H1 (cell line): Measurements from ENCODE around the gene UQCRC2. TPM values are rescaled to one million over a fixed set of nuclear protein-coding genes. Genes with fewer than 3 reads are reported as not detected.
A peak's percentile ranks its signal among the peaks of the same experiment; 100 is the strongest.

Experiments
- CTCF ChIA-PET: fragments of 300-600 bp; sonication (Branson Sonifier 250); formaldehyde crosslinking; loops from one replicate; lab custom pipeline; 2021; ENCODE audit not compliant: partially characterized antibody; lab: Charles Lee
- POLR2A ChIA-PET: fragments of 300-600 bp; sonication (Branson Sonifier 250); formaldehyde crosslinking; loops from one replicate; lab custom pipeline; 2021; ENCODE audit warnings: inconsistent platforms; ENCODE audit not compliant: partially characterized antibody; lab: Charles Lee
- DNase-seq, 2 experiments: peaks; one replicate each; pipeline versions ENCODE4 v3.0.0 to v3.0.0-alpha.2; 2010 to 2022; ENCODE audit warnings: low spot score in 2 of 2, low read depth in 1 of 2, mixed read lengths in 1 of 2
- FAIRE-seq: peaks from 2 replicates; lab custom pipeline; 2011; peaks lifted over from hg19 to GRCh38; lab: Jason Lieb, UNC
- H2AFZ ChIP-seq: 2 replicates; pipeline ENCODE4 v1.8.1; 2012; ENCODE audit warnings: low read length, inconsistent platforms
- H2AK5ac ChIP-seq: 2 replicates; pipeline ENCODE4 v1.6.1; 2013; ENCODE audit warnings: low read depth, low read length
- H2BK120ac ChIP-seq: replicated peaks from 2 replicates; pipeline ENCODE3; 2013; ENCODE audit warnings: low read depth, low read length, inconsistent platforms
- H2BK12ac ChIP-seq: 2 replicates; pipeline ENCODE4 v1.6.1; 2013; ENCODE audit warnings: low read depth, low read length
- H2BK15ac ChIP-seq: 2 replicates; pipeline ENCODE4 v1.6.1; 2013; ENCODE audit warnings: low read length
- H2BK20ac ChIP-seq: 2 replicates; pipeline ENCODE4 v1.6.1; 2013; ENCODE audit warnings: low read length
- H2BK5ac ChIP-seq: 2 replicates; pipeline ENCODE4 v1.6.1; 2013; ENCODE audit warnings: low read depth, low read length
- H3K14ac ChIP-seq: 2 replicates; pipeline ENCODE4 v1.6.1; 2013; ENCODE audit warnings: inconsistent platforms; ENCODE audit not compliant: insufficient read length
- H3K18ac ChIP-seq: 2 replicates; pipeline ENCODE4 v1.6.1; 2013; ENCODE audit warnings: low read length; ENCODE audit errors: extremely low read depth
- H3K23ac ChIP-seq: 2 replicates; pipeline ENCODE4 v1.6.1; 2013; ENCODE audit warnings: inconsistent platforms; ENCODE audit not compliant: insufficient read length
- H3K23me2 ChIP-seq: 2 replicates; pipeline ENCODE4 v1.6.1; 2013; ENCODE audit warnings: low read depth, low read length
- H3K27ac ChIP-seq: 2 replicates; pipeline ENCODE4 v1.6.1; 2011; ENCODE audit warnings: low read depth, low read length, inconsistent platforms
- H3K27me3 ChIP-seq, 4 experiments: replicated peaks in 1 of 4; 1 replicate in 1 of 4; 2 replicates in 3 of 4; pipeline versions ENCODE4 v1.6.1 to v1.8.1; 2011 to 2013; ENCODE audit warnings: low read length in 3 of 4, mild to moderate bottlenecking in 3 of 4, inconsistent platforms in 2 of 4, mixed read lengths in 2 of 4, moderate library complexity in 1 of 4; ENCODE audit not compliant: control insufficient read depth in 3 of 4, insufficient read depth in 3 of 4; ENCODE audit errors: extremely low read depth in 1 of 4
- H3K36me3 ChIP-seq, 4 experiments: 2 replicates each; pipeline versions ENCODE4 v1.6.1 to v1.8.1; 2011 to 2013; ENCODE audit warnings: mild to moderate bottlenecking in 4 of 4, low read length in 3 of 4, moderate library complexity in 2 of 4, control low read depth in 1 of 4, inconsistent platforms in 1 of 4; ENCODE audit not compliant: insufficient read depth in 4 of 4, control insufficient read depth in 2 of 4
- H3K4ac ChIP-seq: replicated peaks from 2 replicates; pipeline ENCODE3; 2013; ENCODE audit warnings: low read length, low read depth, mixed read lengths, inconsistent platforms; ENCODE audit not compliant: insufficient read length
- H3K4me1 ChIP-seq, 4 experiments: replicated peaks in 1 of 4; 1 replicate in 1 of 4; 2 replicates in 3 of 4; pipeline versions ENCODE4 v1.6.1 to v1.8.1; 2011 to 2013; ENCODE audit warnings: low read length in 3 of 4, inconsistent platforms in 2 of 4, mixed read lengths in 1 of 4; ENCODE audit not compliant: insufficient read depth in 4 of 4, control insufficient read depth in 3 of 4
- H3K4me2 ChIP-seq, 2 experiments: 2 replicates each; pipeline versions ENCODE4 v1.6.1 to v1.8.1; 2011 to 2013; ENCODE audit warnings: low read depth in 2 of 2, low read length in 2 of 2, control low read depth in 1 of 2, inconsistent platforms in 1 of 2, mild to moderate bottlenecking in 1 of 2; ENCODE audit not compliant: insufficient read depth in 1 of 2
- H3K4me3 ChIP-seq, 4 experiments: fragments of 200-600, 300-600 bp in 1 of 4; sonication (generic), shearing (Covaris generic), sonication (Bioruptor Twin) in 1 of 4; 2 replicates each; pipeline versions ENCODE4 v1.5.1 to v1.8.1; 2011 to 2016; ENCODE audit warnings: low read length in 4 of 4, low read depth in 3 of 4, control low read depth in 2 of 4, inconsistent platforms in 2 of 4, mild to moderate bottlenecking in 2 of 4, mixed read lengths in 1 of 4, moderate library complexity in 1 of 4; ENCODE audit not compliant: insufficient read depth in 2 of 4; ENCODE audit errors: extremely low read depth in 1 of 4
- H3K56ac ChIP-seq: replicated peaks from 2 replicates; pipeline ENCODE3; 2013; ENCODE audit warnings: low read depth, mild to moderate bottlenecking, mixed read lengths, low read length, inconsistent platforms; ENCODE audit not compliant: insufficient read length
- H3K79me1 ChIP-seq: 2 replicates; pipeline ENCODE4 v1.6.1; 2013; ENCODE audit warnings: low read depth, low read length, control low read depth
- H3K79me2 ChIP-seq, 2 experiments: 2 replicates each; pipeline versions ENCODE4 v1.6.1 to v1.8.1; 2012 to 2013; ENCODE audit warnings: low read length in 2 of 2, mild to moderate bottlenecking in 2 of 2, inconsistent platforms in 1 of 2; ENCODE audit not compliant: insufficient read depth in 2 of 2, control insufficient read depth in 1 of 2
- H3K9ac ChIP-seq, 4 experiments: replicated peaks in 1 of 4; 1 replicate in 1 of 4; 2 replicates in 3 of 4; pipeline versions ENCODE4 v1.6.1 to v1.8.1; 2011 to 2013; ENCODE audit warnings: low read depth in 3 of 4, low read length in 3 of 4, control low read depth in 2 of 4, mild to moderate bottlenecking in 2 of 4, moderate library complexity in 2 of 4, inconsistent platforms in 1 of 4; ENCODE audit errors: extremely low read depth in 1 of 4
- H3K9me3 ChIP-seq, 2 experiments: 2 replicates each; pipeline versions ENCODE4 v1.6.1 to v1.8.1; 2012 to 2013; ENCODE audit warnings: mild to moderate bottlenecking in 2 of 2, moderate library complexity in 2 of 2, control low read depth in 1 of 2, inconsistent platforms in 1 of 2, low read depth in 1 of 2, low read length in 1 of 2, mixed read lengths in 1 of 2; ENCODE audit not compliant: insufficient read depth in 2 of 2
- H4K20me1 ChIP-seq, 2 experiments: replicated peaks in 1 of 2; 2 replicates each; pipeline versions ENCODE3 to v1.8.1; 2011 to 2013; ENCODE audit warnings: inconsistent platforms in 2 of 2, low read length in 2 of 2, mild to moderate bottlenecking in 1 of 2; ENCODE audit not compliant: insufficient read depth in 2 of 2, control insufficient read depth in 1 of 2
- H4K5ac ChIP-seq: 2 replicates; pipeline ENCODE4 v1.6.1; 2013; ENCODE audit warnings: low read length, low read depth, mixed read lengths, inconsistent platforms; ENCODE audit not compliant: insufficient read length
- H4K8ac ChIP-seq: 2 replicates; pipeline ENCODE4 v1.8.0; 2013; ENCODE audit warnings: mild to moderate bottlenecking, moderate library complexity, low read length, inconsistent platforms; ENCODE audit not compliant: insufficient read depth; ENCODE audit errors: extremely low read depth
- H4K91ac ChIP-seq: replicated peaks from 2 replicates; pipeline ENCODE3; 2013; ENCODE audit warnings: low read length, mixed read lengths, inconsistent platforms; ENCODE audit not compliant: insufficient read length
- BCL11A ChIP-seq, 2 experiments: IDR thresholded peaks; one replicate each; pipeline ENCODE4 v1.6.1; 2011; ENCODE audit warnings: low read depth in 2 of 2, low read length in 2 of 2, mild to moderate bottlenecking in 2 of 2
- CEBPB ChIP-seq: IDR thresholded peaks from 2 replicates; pipeline ENCODE4 v1.6.1; 2012; ENCODE audit warnings: low read depth, low read length
- CHD2 ChIP-seq: IDR thresholded peaks from 2 replicates; pipeline ENCODE4 v1.6.1; 2012; ENCODE audit warnings: low read length, improper control_type of control experiment
- CREB1 ChIP-seq: IDR thresholded peaks from 2 replicates; pipeline ENCODE4 v1.6.1; 2012; ENCODE audit warnings: inconsistent platforms
- CTBP2 ChIP-seq: IDR thresholded peaks from 2 replicates; pipeline ENCODE4 v1.7.0; 2011; ENCODE audit warnings: borderline replicate concordance, mild to moderate bottlenecking, moderate library complexity, mixed read lengths, low read length; ENCODE audit not compliant: insufficient read depth, insufficient read length
- HDAC2 ChIP-seq, 2 experiments: fragments of 300-600 bp in 1 of 2; sonication (generic) in 1 of 2; IDR thresholded peaks; 2 replicates each; pipeline ENCODE4 v1.6.1; 2011 to 2012; ENCODE audit warnings: low read depth in 2 of 2, low read length in 2 of 2, mild to moderate bottlenecking in 2 of 2, moderate library complexity in 2 of 2, borderline replicate concordance in 1 of 2, inconsistent platforms in 1 of 2
- RBBP5 ChIP-seq: IDR thresholded peaks from 2 replicates; pipeline ENCODE4 v1.7.1; 2012; ENCODE audit warnings: low read depth, mild to moderate bottlenecking, inconsistent platforms, low read length, moderate library complexity, borderline replicate concordance
- SP1 ChIP-seq: IDR thresholded peaks from 2 replicates; pipeline ENCODE4 v1.6.1; 2011; ENCODE audit warnings: low read depth, low read length
- TBP ChIP-seq: IDR thresholded peaks from 2 replicates; pipeline ENCODE4 v1.6.1; 2011; ENCODE audit warnings: low read depth, low read length, improper control_type of control experiment
- TCF12 ChIP-seq: IDR thresholded peaks from 2 replicates; pipeline ENCODE4 v1.6.1; 2011; ENCODE audit warnings: low read depth, mild to moderate bottlenecking, low read length
- WGBS, 2 experiments: shearing (Covaris generic) in 1 of 2; methylation state at CpG; one replicate each; pipeline versions ENCODE4 v1.1.6 to v1.1.7; 2013 to 2015; ENCODE audit warnings: low lambda C conversion rate in 2 of 2, mixed read lengths in 2 of 2, inconsistent platforms in 1 of 2, low coverage in 1 of 2, missing lambda C conversion rate in 1 of 2; ENCODE audit not compliant: insufficient replicate concordance in 2 of 2, insufficient coverage in 1 of 2, insufficient read length in 1 of 2; ENCODE audit errors: extremely low coverage in 1 of 2, missing lambda C conversion rate in 1 of 2; 5-methylcytosine and 5-hydroxymethylcytosine counted together
- polyA plus RNA-seq, 7 experiments: library from polyadenylated mRNA; depleted of rRNA in 3 of 7; stranded (reverse) in 5 of 7; unstranded in 2 of 7; fragments of >200 nt in 5 of 7; fragments of 200-250 nt in 2 of 7; gene quantifications; 1 replicate in 5 of 7; 2 replicates in 1 of 7; 4 replicates in 1 of 7; pipeline versions ENCODE4 v1.2.1 to v1.2.3, GENCODE V29; 2011 to 2013; ENCODE audit warnings: missing spikeins in 2 of 7, mixed read lengths in 2 of 7
- total RNA-seq: library from RNA; stranded (reverse); fragmentation: NEBNext Ultra II Directional; extraction: Animal tissue kit (Norgen Biotek cat#: 25700); gene quantifications from 2 replicates; pipeline ENCODE4 v1.2.1, GENCODE V29; 2021
- TF ChIP-seq, protein P1 (sequence below): IDR thresholded peaks from 2 replicates; pipeline ENCODE4 v1.6.1; 2011; ENCODE audit warnings: low read length, improper control_type of control experiment
- TF ChIP-seq, protein P2 (sequence below): IDR thresholded peaks from 2 replicates; pipeline ENCODE4 v1.6.1; 2012; ENCODE audit warnings: inconsistent platforms

The UQCRC2 gene
- total and polyA plus RNA-seq, 2 of the 8 experiments (the other 6 are each of a cell fraction or from before 2014, with no cell fraction given), result 94.4 to 182 TPM

DNA sequence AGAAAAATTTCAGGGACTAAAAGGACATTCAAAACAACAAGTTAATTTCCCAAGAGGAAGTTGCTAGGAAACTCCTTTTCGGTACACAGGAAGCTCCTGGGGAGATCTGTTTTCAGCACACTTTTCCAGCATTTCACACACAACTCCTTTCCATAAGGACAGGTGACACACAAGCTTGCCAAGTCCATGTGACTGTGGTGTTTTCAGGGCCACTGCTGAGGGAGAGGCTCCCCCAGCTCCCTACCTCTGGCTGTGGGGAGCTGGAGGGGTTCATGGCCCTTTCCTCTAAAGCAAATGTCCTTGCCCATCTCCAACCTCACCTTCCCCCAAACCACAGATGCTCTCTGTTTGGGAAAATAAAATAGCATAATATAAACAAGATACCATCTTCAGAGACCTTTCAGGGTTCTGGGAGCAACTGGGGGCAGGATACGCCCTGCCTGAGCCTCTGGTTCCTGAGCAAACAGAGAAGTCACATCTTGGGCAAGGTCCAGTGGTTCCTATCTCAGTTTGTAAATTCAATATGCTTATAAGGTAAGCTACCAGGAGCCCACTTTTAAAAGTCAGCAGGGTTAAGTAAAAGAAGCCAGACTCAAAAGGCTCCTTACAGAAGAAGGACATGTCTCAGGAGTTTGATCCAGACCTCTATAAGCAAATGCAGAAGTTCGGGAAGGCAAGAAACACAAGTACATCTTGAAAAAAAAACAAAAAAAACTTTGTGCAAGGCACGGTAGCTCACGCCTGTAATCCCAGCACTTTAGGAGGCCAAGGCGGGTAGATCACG lies 44.7 kb downstream of the UQCRC2 start:
- H3K9ac ChIP-seq, result no peak overlapping the region
- no peaks in the 10 kb centered on the region for H3K4me1 ChIP-seq
- 89% methylated on average over 7 of the region's 7 CpGs; no CpG with 5 or more reads in 1 of the 2 experiments for WGBS, 2 experiments

More for the DNA sequence above, 44.7 kb downstream of the UQCRC2 start:
- FAIRE-seq (no peak), DNase-seq (no peak)
- Histone ChIP-seq H2BK20ac (no peak overlapping the region), H4K20me1 (no peaks in the 10 kb centered on the region), H3K9me3 (no peaks in the 10 kb centered on the region), H3K4me3 (no peak overlapping the region), H4K8ac (no peak overlapping the region), H3K4me2 (no peak overlapping the region), H3K23ac (no peak overlapping the region), H3K36me3 (no peaks in the 10 kb centered on the region), H2BK5ac (no peak overlapping the region), H2BK12ac (no peak overlapping the region), H3K18ac (no peak overlapping the region), H2AK5ac (no peak overlapping the region), H3K23me2 (no peaks in the 10 kb centered on the region), H3K4ac (no peak overlapping the region), H2AFZ (peak overlapping the region; percentile 51), H3K14ac (no peak overlapping the region), H4K5ac (no peak overlapping the region), H4K91ac (no peak overlapping the region), H3K27ac (no peak overlapping the region), H3K56ac (no peak overlapping the region), H3K27me3 (no peaks in the 10 kb centered on the region), H3K79me1 (no peaks in the 10 kb centered on the region), H3K79me2 (no peaks in the 10 kb centered on the region), H2BK15ac (no peak overlapping the region), H2BK120ac (no peak overlapping the region)
- TF ChIP-seq TBP (no peak), CTBP2 (no peak), CEBPB (no peak), BCL11A (IDR thresholded peaks at IDR 0.05; ENCODE audit: low read depth in 2 of 2, low read length in 2 of 2) (no peak), SP1 (no peak), CREB1 (no peak), CHD2 (no peak), RBBP5 (no peak), HDAC2 (IDR thresholded peaks at IDR 0.05; ENCODE audit: borderline replicate concordance in 1 of 2, low read depth in 2 of 2, low read length in 2 of 2) (no peak), TCF12 (no peak)
- TF ChIP-seq, protein P1, sequence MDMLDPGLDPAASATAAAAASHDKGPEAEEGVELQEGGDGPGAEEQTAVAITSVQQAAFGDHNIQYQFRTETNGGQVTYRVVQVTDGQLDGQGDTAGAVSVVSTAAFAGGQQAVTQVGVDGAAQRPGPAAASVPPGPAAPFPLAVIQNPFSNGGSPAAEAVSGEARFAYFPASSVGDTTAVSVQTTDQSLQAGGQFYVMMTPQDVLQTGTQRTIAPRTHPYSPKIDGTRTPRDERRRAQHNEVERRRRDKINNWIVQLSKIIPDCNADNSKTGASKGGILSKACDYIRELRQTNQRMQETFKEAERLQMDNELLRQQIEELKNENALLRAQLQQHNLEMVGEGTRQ, result no peak
- TF ChIP-seq, protein P2, sequence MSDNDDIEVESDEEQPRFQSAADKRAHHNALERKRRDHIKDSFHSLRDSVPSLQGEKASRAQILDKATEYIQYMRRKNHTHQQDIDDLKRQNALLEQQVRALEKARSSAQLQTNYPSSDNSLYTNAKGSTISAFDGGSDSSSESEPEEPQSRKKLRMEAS, result no peak
- POLR2A ChIA-PET, result interaction anchor here (1.2 to 1.3 kb wide), 2 partner anchors 13 to 187 kb away, joined by 3 to 4 read pairs; no protein-coding TSS in a partner anchor
- CTCF ChIA-PET, result interaction anchor here (0.6 to 19.4 kb wide), 11 partner anchors 7 to 809 kb away, joined by 3 to 247 read pairs (median 4); partner anchors contain the start of genes MOSMO and VWA3A
